Kidney (tissue), 14 donors: ENCODE measurements around the gene MAD1L1. TPM values are rescaled to one million over a fixed set of nuclear protein-coding genes. Genes with fewer than 3 reads are reported as not detected.

Experiments
- DNase-seq, 5 donors: peaks; one replicate each; pipeline ENCODE4 v3.0.0-alpha.2; 2013 to 2020
- FAIRE-seq: peaks from 2 replicates; lab custom pipeline; 2012; peaks lifted over from hg19 to GRCh38; lab: Jason Lieb, UNC
- H3K27ac ChIP-seq, 2 donors: one replicate each; pipeline ENCODE4 v1.7.0; 2013; ENCODE audit warnings: low read depth in 2 of 2, low read length in 2 of 2, inconsistent platforms in 1 of 2
- H3K27me3 ChIP-seq: one replicate; pipeline ENCODE4 v1.7.1; 2013; ENCODE audit warnings: low read length, inconsistent platforms; ENCODE audit not compliant: control insufficient read depth, insufficient read depth
- H3K36me3 ChIP-seq, 3 donors: one replicate each; pipeline versions ENCODE4 v1.7.0 to v1.7.1; 2013; ENCODE audit warnings: low read length in 3 of 3, control low read depth in 1 of 3, inconsistent platforms in 1 of 3; ENCODE audit not compliant: insufficient read depth in 3 of 3, control insufficient read depth in 2 of 3
- H3K4me1 ChIP-seq, 3 donors: one replicate each; pipeline versions ENCODE4 v1.7.0 to v1.7.1; 2013; ENCODE audit warnings: low read length in 3 of 3, inconsistent platforms in 1 of 3, low read depth in 1 of 3; ENCODE audit not compliant: control insufficient read depth in 2 of 3, insufficient read depth in 2 of 3
- H3K4me3 ChIP-seq, 3 donors: one replicate each; pipeline versions ENCODE4 v1.7.0 to v1.8.1; 2013; ENCODE audit warnings: low read length in 3 of 3, control low read depth in 1 of 3, inconsistent platforms in 1 of 3
- H3K9ac ChIP-seq, 3 donors: one replicate each; pipeline versions ENCODE4 v1.7.0 to v1.7.1; 2013; ENCODE audit warnings: low read length in 3 of 3, control low read depth in 1 of 3, inconsistent platforms in 1 of 3
- H3K9me3 ChIP-seq, 3 donors: one replicate each; pipeline versions ENCODE4 v1.7.0 to v1.7.1; 2013; ENCODE audit warnings: low read length in 3 of 3, control low read depth in 1 of 3, inconsistent platforms in 1 of 3; ENCODE audit not compliant: control insufficient read depth in 2 of 3, insufficient read depth in 1 of 3
- intact Hi-C: fragments of 100-400 bp; cut with DNase I; formaldehyde crosslinking; loops from one replicate; pipeline ENCODE4 v1.11.1; 2022
- polyA plus RNA-seq: library from polyadenylated mRNA; stranded (reverse); fragments of 350-450 nt; fragmentation: Illumina TruSeq; extraction: RNeasy Lipid Tissue Mini Kit (QIAGEN cat#74804); gene quantifications from one replicate; pipeline ENCODE4 v1.2.3, GENCODE V29; 2014; ENCODE audit warnings: low read depth, low replicate concordance; ENCODE audit not compliant: insufficient read depth
- total RNA-seq: library from RNA; stranded (reverse); fragmentation: NEBNext Ultra II Directional; extraction: Animal tissue kit (Norgen Biotek cat#: 25700); gene quantifications from one replicate; pipeline ENCODE4 v1.2.1, GENCODE V29; 2021
- TF ChIP-seq, protein P1 (sequence below): IDR thresholded peaks from 3 replicates; pipeline ENCODE4 v1.5.1; 2012; ENCODE audit warnings: mild to moderate bottlenecking, moderate library complexity, borderline replicate concordance; ENCODE audit not compliant: insufficient read depth; ENCODE audit errors: extremely low read depth
- donor health status: control.
- donor health status: control.
- donor health status: control.
- donor health status: control.
- donor health status: control.
- donor health status: DM: yes; HTN: yes; CAD: no.
- donor health status: Normal renal cell carcinoma (clear cell type).

Gene MAD1L1
- total and polyA plus RNA-seq, 2 donors from 2014 or later: 33.2 to 45.2 TPM

DNA sequence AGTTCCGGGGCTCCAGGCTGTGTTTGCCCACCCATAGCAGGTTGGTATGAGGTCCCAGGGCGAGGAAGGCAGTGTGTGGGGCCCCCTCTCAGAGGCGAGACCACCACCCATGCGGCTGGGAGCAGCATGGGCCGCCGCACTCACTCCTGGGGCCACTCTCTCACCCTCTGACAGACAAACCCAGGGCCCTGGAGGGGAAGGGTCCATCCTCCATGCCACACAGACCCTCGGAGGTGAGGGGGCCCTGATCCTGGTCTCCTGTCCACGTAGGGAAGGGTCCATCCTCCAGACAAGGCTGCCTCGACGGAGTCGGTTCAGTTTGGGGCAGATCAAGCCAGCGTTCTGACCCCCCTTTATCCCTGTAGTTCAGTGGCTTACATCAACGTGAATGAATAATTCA lies 331.9 kb downstream of the MAD1L1 start:
- Histone ChIP-seq H3K4me3 (no peak overlapping the region), H3K4me1 (no peaks in the 10 kb centered on the region), H3K27ac (no peak overlapping the region), H3K27me3 (no peaks in the 10 kb centered on the region), H3K9me3 (no peaks in the 10 kb centered on the region), H3K36me3 (no peaks in the 10 kb centered on the region), H3K9ac (no peak overlapping the region)
- peak in 1 of 5 donors; percentile 46 for DNase-seq
- no peak for FAIRE-seq
- intact Hi-C loops: no loop called here
- TF ChIP-seq, protein P1, sequence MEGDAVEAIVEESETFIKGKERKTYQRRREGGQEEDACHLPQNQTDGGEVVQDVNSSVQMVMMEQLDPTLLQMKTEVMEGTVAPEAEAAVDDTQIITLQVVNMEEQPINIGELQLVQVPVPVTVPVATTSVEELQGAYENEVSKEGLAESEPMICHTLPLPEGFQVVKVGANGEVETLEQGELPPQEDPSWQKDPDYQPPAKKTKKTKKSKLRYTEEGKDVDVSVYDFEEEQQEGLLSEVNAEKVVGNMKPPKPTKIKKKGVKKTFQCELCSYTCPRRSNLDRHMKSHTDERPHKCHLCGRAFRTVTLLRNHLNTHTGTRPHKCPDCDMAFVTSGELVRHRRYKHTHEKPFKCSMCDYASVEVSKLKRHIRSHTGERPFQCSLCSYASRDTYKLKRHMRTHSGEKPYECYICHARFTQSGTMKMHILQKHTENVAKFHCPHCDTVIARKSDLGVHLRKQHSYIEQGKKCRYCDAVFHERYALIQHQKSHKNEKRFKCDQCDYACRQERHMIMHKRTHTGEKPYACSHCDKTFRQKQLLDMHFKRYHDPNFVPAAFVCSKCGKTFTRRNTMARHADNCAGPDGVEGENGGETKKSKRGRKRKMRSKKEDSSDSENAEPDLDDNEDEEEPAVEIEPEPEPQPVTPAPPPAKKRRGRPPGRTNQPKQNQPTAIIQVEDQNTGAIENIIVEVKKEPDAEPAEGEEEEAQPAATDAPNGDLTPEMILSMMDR: no peak

DNA sequence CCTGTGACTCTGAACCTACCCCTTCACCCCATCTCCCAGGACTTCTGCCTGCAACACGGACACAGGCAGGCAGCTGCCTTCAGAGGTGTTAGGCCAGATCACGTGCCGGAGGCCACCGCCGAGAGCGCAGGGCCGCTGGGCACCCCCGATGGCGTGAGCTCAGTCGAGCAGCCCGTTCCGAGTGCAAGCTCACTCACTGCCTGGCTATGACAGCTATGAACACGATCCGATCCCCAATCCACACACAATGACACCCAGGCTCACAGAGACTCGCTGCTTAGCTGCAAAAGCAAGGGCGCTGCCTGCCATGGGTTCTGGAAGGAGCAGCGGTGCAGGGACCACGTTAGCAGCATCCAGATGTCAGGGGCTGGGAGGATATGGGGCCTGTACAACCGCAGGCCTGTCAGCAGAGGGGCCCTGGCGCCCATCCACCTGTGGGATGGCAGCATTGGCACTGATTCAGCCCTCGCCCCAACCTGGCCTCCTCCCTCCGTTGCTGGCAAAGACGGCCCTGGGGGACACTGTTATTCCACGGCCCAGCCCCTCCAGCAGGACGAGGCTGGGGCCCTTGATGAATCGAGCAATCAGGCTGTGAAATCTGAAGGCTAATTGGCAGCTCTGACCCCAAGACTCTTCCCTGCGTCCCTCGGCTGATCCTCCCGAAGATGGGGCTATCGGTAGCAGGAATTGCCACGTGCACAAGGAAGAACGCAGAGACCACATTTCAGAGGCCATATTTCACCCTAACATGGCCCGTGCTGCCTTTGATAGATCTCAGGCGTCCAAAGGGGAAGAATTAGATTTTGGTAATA lies 332.6 kb downstream of the MAD1L1 start:
- Histone ChIP-seq H3K9me3 (no peaks in the 10 kb centered on the region), H3K36me3 (no peaks in the 10 kb centered on the region), H3K4me1 (no peaks in the 10 kb centered on the region), H3K4me3 (no peak overlapping the region), H3K27me3 (no peaks in the 10 kb centered on the region), H3K9ac (no peak overlapping the region), H3K27ac (no peak overlapping the region)
- FAIRE-seq (no peak), DNase-seq (peak in 1 of 5 donors; percentile 71)
- TF ChIP-seq, protein P1: no peak
- intact Hi-C loops: no loop called here

DNA sequence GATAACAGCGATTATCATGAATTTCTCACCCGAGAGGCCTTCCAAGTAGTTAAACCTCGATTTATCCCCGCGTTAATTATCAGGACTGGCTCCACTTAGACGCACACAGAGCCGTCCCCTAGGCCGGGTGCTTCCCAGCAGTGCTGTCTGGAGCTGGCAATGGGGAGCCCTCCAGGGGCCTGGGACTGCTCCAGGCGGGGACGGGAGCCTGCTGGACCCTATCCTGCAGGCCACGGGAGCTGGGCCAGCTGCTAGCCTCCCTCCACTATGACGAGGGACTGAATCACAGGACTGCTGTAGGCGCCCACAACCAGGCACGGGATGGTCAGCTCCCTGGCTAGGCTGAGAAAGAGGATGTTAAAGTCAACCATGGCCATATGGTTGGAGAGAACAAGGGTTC lies 333.5 kb downstream of the MAD1L1 start:
- no peaks in the 10 kb centered on the region for H3K36me3 ChIP-seq
- H3K4me1 ChIP-seq: no peaks in the 10 kb centered on the region
- no peak overlapping the region for H3K9ac ChIP-seq
- no peak overlapping the region for H3K4me3 ChIP-seq
- DNase-seq: peak in 2 of 5 donors; percentile 45 to 87
- FAIRE-seq: no peak
- TF ChIP-seq, protein P1: no peak
- no peak overlapping the region for H3K27ac ChIP-seq
- H3K9me3 ChIP-seq: no peaks in the 10 kb centered on the region
- intact Hi-C loops: no loop called here
- no peaks in the 10 kb centered on the region for H3K27me3 ChIP-seq
